ENCODE data around the gene PLXNA4. TPM values are rescaled to one million over a fixed set of nuclear protein-coding genes. Genes with fewer than 3 reads are reported as not detected.

Gene PLXNA4
- total and polyA plus RNA-seq, 2 donors (not counting 1 experiment from before 2014, with no cell fraction given), result not detected

DNA sequence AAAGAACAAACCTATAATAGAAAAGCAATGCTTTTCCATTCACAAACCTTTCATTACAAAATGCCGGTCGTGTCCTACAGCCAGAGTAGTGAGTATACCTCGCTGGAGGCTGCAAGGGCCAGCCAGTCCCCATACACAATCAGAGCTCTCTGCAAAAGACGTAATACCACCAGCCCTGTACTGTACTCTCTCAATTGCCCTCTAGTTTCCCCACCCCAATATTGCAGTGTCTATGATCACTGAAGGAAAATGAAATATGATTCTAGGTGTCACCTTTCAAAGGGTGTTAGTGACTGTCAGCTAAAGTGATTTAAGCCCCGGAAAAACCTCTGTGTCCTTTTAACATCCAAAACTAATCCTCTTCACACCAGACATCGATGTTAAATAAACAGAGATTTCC, 24.8 kb downstream of the PLXNA4 start:
- no peak overlapping the region for H3K27ac ChIP-seq (ENCODE audit: low read length in 2 of 2)

DNA sequence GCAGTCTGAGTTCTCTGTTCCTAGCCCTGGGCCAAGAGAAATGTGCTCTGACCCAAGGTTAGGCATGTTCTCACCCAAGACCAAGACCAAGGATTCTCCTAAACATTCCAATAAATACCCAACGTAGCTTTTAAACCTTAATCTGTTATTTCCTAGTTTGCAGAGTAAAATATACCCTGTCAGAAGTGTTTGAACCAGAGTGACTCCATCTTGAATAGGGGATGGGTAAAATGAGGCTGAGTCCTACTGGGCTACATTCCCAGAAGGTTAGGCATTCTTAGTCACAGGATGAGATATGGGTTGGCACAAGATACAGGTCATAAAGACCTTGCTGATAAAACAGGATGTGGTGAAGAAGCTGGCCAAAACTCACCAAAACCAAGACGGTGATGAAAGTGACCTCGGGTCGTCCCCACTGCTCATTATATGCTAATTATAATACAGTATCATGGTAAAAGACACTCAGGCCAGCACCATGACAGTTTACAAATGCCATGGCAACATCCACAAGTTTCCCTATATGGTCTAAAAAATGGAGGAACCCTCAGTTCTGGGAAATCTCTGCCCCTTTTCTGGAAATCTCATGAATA, 27.7 kb downstream of the PLXNA4 start:
- Histone ChIP-seq H2AFZ (ENCODE audit: insufficient read depth, low read depth, low read length, poor library complexity, severe bottlenecking) (no peak overlapping the region), H3K4me3 (ENCODE audit: control extremely low read depth in 1 of 5, extremely low read depth in 1 of 5, insufficient read depth in 1 of 5, low read depth in 2 of 5, low read length in 4 of 5) (no peak overlapping the region), H3K36me3 (replicated peaks in 1 of 2; ENCODE audit: control extremely low read depth in 1 of 2, control insufficient read depth in 1 of 2, extremely low read depth in 1 of 2, insufficient read depth in 2 of 2, low read length in 1 of 2) (no peaks in the 10 kb centered on the region), H3K4me2 (replicated peaks; ENCODE audit: low read depth, low read length, poor library complexity, severe bottlenecking) (no peak overlapping the region), H3K9me3 (ENCODE audit: control extremely low read depth in 1 of 3, control insufficient read depth in 2 of 3, insufficient read depth in 1 of 3, low read length in 2 of 3) (peaks cover 0 to 17% (median 4%) of the 10 kb centered on the region in 3 donors), H3K27ac (ENCODE audit: low read length in 2 of 2) (no peak overlapping the region), H3K79me2 (ENCODE audit: control insufficient read depth, insufficient read depth, low read length) (no peaks in the 10 kb centered on the region), H3K9ac (ENCODE audit: low read length) (no peak overlapping the region), H3K4me1 (ENCODE audit: control insufficient read depth in 2 of 2, insufficient read depth in 2 of 2, low read length in 2 of 2) (no peaks in the 10 kb centered on the region), H4K20me1 (ENCODE audit: control insufficient read depth, insufficient read depth, low read length, poor library complexity, severe bottlenecking) (no peaks in the 10 kb centered on the region), H3K27me3 (replicated peaks in 1 of 4; ENCODE audit: control extremely low read depth in 1 of 4, control insufficient read depth in 3 of 4, insufficient read depth in 4 of 4, low read length in 3 of 4) (peaks cover 0 to 4% (median 0%) of the 10 kb centered on the region in 4 experiments)
- ATAC-seq (ENCODE audit: low read depth), result no peak
- TF ChIP-seq EZH2 (IDR thresholded peaks at IDR 0.05; ENCODE audit: borderline replicate concordance, insufficient read depth, low read depth, low read length, poor library complexity, severe bottlenecking), result no peak
- TF ChIP-seq, protein P1, sequence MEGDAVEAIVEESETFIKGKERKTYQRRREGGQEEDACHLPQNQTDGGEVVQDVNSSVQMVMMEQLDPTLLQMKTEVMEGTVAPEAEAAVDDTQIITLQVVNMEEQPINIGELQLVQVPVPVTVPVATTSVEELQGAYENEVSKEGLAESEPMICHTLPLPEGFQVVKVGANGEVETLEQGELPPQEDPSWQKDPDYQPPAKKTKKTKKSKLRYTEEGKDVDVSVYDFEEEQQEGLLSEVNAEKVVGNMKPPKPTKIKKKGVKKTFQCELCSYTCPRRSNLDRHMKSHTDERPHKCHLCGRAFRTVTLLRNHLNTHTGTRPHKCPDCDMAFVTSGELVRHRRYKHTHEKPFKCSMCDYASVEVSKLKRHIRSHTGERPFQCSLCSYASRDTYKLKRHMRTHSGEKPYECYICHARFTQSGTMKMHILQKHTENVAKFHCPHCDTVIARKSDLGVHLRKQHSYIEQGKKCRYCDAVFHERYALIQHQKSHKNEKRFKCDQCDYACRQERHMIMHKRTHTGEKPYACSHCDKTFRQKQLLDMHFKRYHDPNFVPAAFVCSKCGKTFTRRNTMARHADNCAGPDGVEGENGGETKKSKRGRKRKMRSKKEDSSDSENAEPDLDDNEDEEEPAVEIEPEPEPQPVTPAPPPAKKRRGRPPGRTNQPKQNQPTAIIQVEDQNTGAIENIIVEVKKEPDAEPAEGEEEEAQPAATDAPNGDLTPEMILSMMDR (IDR thresholded peaks at IDR 0.05), result no peak
- H3K4me1 Mint-ChIP-seq, result no peaks in the 10 kb centered on the region
- no peak overlapping the region for H3K27ac Mint-ChIP-seq
- H3K4me3 Mint-ChIP-seq, result no peak overlapping the region
- no peak for DNase-seq
- H3K27me3 Mint-ChIP-seq, result peaks cover 16% of the 10 kb centered on the region
- intact Hi-C loops (cut with micrococcal nuclease), result no loop called here
- H3K9me3 Mint-ChIP-seq (ENCODE audit: insufficient read depth), result peaks cover 6% of the 10 kb centered on the region
- ChIA-PET POLR2A (no interaction called here), CTCF (no interaction called here)
- WGBS (ENCODE audit: insufficient coverage), result no CpG with 5 or more reads among the region's 4 CpGs

More for the DNA sequence above, 24.8 kb downstream of the PLXNA4 start:
- DNase-seq (no peak), ATAC-seq (ENCODE audit: low read depth) (no peak)
- Histone ChIP-seq H3K36me3 (replicated peaks in 1 of 2; ENCODE audit: control extremely low read depth in 1 of 2, control insufficient read depth in 1 of 2, extremely low read depth in 1 of 2, insufficient read depth in 2 of 2, low read length in 1 of 2) (no peaks in the 10 kb centered on the region), H4K20me1 (ENCODE audit: control insufficient read depth, insufficient read depth, low read length, poor library complexity, severe bottlenecking) (no peaks in the 10 kb centered on the region), H3K4me2 (replicated peaks; ENCODE audit: low read depth, low read length, poor library complexity, severe bottlenecking) (no peak overlapping the region), H3K9me3 (ENCODE audit: control extremely low read depth in 1 of 3, control insufficient read depth in 2 of 3, insufficient read depth in 1 of 3, low read length in 2 of 3) (peaks cover 0 to 17% (median 4%) of the 10 kb centered on the region in 3 donors), H3K27me3 (replicated peaks in 1 of 4; ENCODE audit: control extremely low read depth in 1 of 4, control insufficient read depth in 3 of 4, insufficient read depth in 4 of 4, low read length in 3 of 4) (peaks cover 0 to 4% (median 0%) of the 10 kb centered on the region in 4 experiments), H3K4me1 (ENCODE audit: control insufficient read depth in 2 of 2, insufficient read depth in 2 of 2, low read length in 2 of 2) (no peaks in the 10 kb centered on the region), H2AFZ (ENCODE audit: insufficient read depth, low read depth, low read length, poor library complexity, severe bottlenecking) (no peak overlapping the region), H3K4me3 (ENCODE audit: control extremely low read depth in 1 of 5, extremely low read depth in 1 of 5, insufficient read depth in 1 of 5, low read depth in 2 of 5, low read length in 4 of 5) (no peak overlapping the region), H3K79me2 (ENCODE audit: control insufficient read depth, insufficient read depth, low read length) (no peaks in the 10 kb centered on the region), H3K9ac (ENCODE audit: low read length) (no peak overlapping the region)
- Mint-ChIP-seq H3K9me3 (ENCODE audit: insufficient read depth) (peaks cover 6% of the 10 kb centered on the region), H3K27me3 (peaks cover 23% of the 10 kb centered on the region), H3K27ac (no peak overlapping the region), H3K4me1 (no peaks in the 10 kb centered on the region), H3K4me3 (no peak overlapping the region)
- TF ChIP-seq, protein P1 (IDR thresholded peaks at IDR 0.05), result no peak
- intact Hi-C loops (cut with micrococcal nuclease), result no loop called here
- ChIA-PET CTCF (no interaction called here), POLR2A (no interaction called here)
- WGBS (ENCODE audit: insufficient coverage), result 93% methylated on average over 3 of the region's 6 CpGs

Data from B cell (primary cell).